Erythroblast (primary cell): Measurements from ENCODE around the gene ANO1.

Experiments used
- GATA1 ChIP-seq: IDR thresholded peaks from 2 replicates; pipeline ENCODE4 v1.6.1; 2011; ENCODE audit warnings: low read depth, mild to moderate bottlenecking, control low read depth, low read length, moderate library complexity
- POLR2A ChIP-seq: IDR thresholded peaks from 2 replicates; pipeline ENCODE4 v1.6.1; 2011; ENCODE audit warnings: mild to moderate bottlenecking, low read length

GRCh38 chr11:70090961-70091381, 12.9 kb downstream of the ANO1 start:
- no peak for TF ChIP-seq POLR2A
- no peak for TF ChIP-seq GATA1
